HEK293T (cell line): ENCODE data around the gene MED12L.

Experiments used
- ARNT ChIP-seq: fragments of 450-650 bp; IDR thresholded peaks from 2 replicates; pipeline ENCODE4 v1.6.1; 2017; ENCODE audit warnings: mild to moderate bottlenecking
- BHLHE40 ChIP-seq: fragments of 450-650 bp; IDR thresholded peaks from 2 replicates; pipeline ENCODE4 v1.6.1; 2016; ENCODE audit warnings: mild to moderate bottlenecking, moderate library complexity, borderline replicate concordance
- ELF4 ChIP-seq: fragments of 450-650 bp; IDR thresholded peaks from 2 replicates; pipeline ENCODE4 v1.6.1; 2017; ENCODE audit warnings: antibody characterized with exemption
- FOXA1 ChIP-seq: fragments of 450-650 bp; IDR thresholded peaks from 2 replicates; pipeline ENCODE4 v1.6.1; 2016; ENCODE audit warnings: mild to moderate bottlenecking
- FOXK2 ChIP-seq: fragments of 450-650 bp; IDR thresholded peaks from 2 replicates; pipeline ENCODE4 v1.6.1; 2016; ENCODE audit warnings: mild to moderate bottlenecking
- FOXM1 ChIP-seq: fragments of 450-650 bp; IDR thresholded peaks from 2 replicates; pipeline ENCODE4 v1.6.1; 2017; ENCODE audit warnings: mild to moderate bottlenecking, borderline replicate concordance
- HDGF ChIP-seq: fragments of 450-650 bp; IDR thresholded peaks from 2 replicates; pipeline ENCODE4 v1.6.1; 2017; ENCODE audit warnings: antibody characterized with exemption, borderline replicate concordance
- NFRKB ChIP-seq: fragments of 450-650 bp; IDR thresholded peaks from 2 replicates; pipeline ENCODE4 v1.6.1; 2016; ENCODE audit warnings: mild to moderate bottlenecking, moderate library complexity
- PKNOX1 ChIP-seq: fragments of 450-650 bp; IDR thresholded peaks from 2 replicates; pipeline ENCODE4 v1.6.1; 2016
- SP1 ChIP-seq: fragments of 450-650 bp; IDR thresholded peaks from 2 replicates; pipeline ENCODE4 v1.6.1; 2017
- SUZ12 ChIP-seq: fragments of 450-650 bp; IDR thresholded peaks from 2 replicates; pipeline ENCODE4 v1.6.1; 2016; ENCODE audit warnings: mild to moderate bottlenecking
- TARDBP ChIP-seq: fragments of 450-650 bp; IDR thresholded peaks from 2 replicates; pipeline ENCODE4 v1.6.1; 2016

GRCh38 chr3:151430821-151431484 is 345.5 kb downstream of the MED12L start:
- no peak for TF ChIP-seq PKNOX1
- no peak for TF ChIP-seq HDGF
- no peak for TF ChIP-seq TARDBP
- no peak for TF ChIP-seq ELF4
- TF ChIP-seq FOXM1: no peak
- no peak for TF ChIP-seq SP1
- no peak for TF ChIP-seq ARNT
- no peak for TF ChIP-seq NFRKB
- TF ChIP-seq FOXA1: no peak
- no peak for TF ChIP-seq FOXK2
- no peak for TF ChIP-seq BHLHE40
- TF ChIP-seq SUZ12: no peak
